Parathyroid adenoma (tissue), 2 donors: ENCODE data around the gene SCIMP.

Source experiments
- H2AFZ ChIP-seq: fragments of 300-600 bp; sonication (generic); one replicate; pipeline ENCODE4 v1.7.0; 2017; ENCODE audit warnings: antibody characterized with exemption, mild to moderate bottlenecking
- H3K27ac ChIP-seq: fragments of 300-600 bp; sonication (generic); one replicate; pipeline ENCODE4 v1.7.0; 2017
- H3K27me3 ChIP-seq: fragments of 300-600 bp; sonication (generic); one replicate; pipeline ENCODE4 v1.7.0; 2017; ENCODE audit warnings: low read length; ENCODE audit not compliant: control insufficient read depth, insufficient read depth
- H3K36me3 ChIP-seq: fragments of 300-600 bp; sonication (generic); one replicate; pipeline ENCODE4 v1.7.0; 2017; ENCODE audit warnings: low read length; ENCODE audit not compliant: control insufficient read depth, insufficient read depth
- H3K4me1 ChIP-seq: fragments of 300-600 bp; sonication (generic); one replicate; pipeline ENCODE4 v1.7.0; 2017; ENCODE audit warnings: control low read depth
- H3K4me2 ChIP-seq: fragments of 300-600 bp; sonication (generic); one replicate; pipeline ENCODE4 v1.7.0; 2017; ENCODE audit warnings: low read length
- H3K4me3 ChIP-seq: fragments of 300-600 bp; sonication (generic); one replicate; pipeline ENCODE4 v1.7.0; 2017; ENCODE audit warnings: low read depth, low read length
- H3K79me2 ChIP-seq: fragments of 300-600 bp; sonication (generic); one replicate; pipeline ENCODE4 v1.7.0; 2017; ENCODE audit warnings: control low read depth
- H3K9ac ChIP-seq: fragments of 300-600 bp; sonication (generic); one replicate; pipeline ENCODE4 v1.7.0; 2017; ENCODE audit warnings: mild to moderate bottlenecking
- H3K9me3 ChIP-seq: fragments of 300-600 bp; sonication (generic); one replicate; pipeline ENCODE4 v1.7.0; 2017; ENCODE audit warnings: low read length; ENCODE audit not compliant: control insufficient read depth
- TF ChIP-seq, protein P1 (sequence below): fragments of 300-600 bp; sonication (generic); IDR thresholded peaks from one replicate; pipeline ENCODE4 v1.7.0; 2017; ENCODE audit warnings: antibody characterized with exemption, mild to moderate bottlenecking
- donor health status: primary hyperparathyroidism.

SCIMP gene

DNA sequence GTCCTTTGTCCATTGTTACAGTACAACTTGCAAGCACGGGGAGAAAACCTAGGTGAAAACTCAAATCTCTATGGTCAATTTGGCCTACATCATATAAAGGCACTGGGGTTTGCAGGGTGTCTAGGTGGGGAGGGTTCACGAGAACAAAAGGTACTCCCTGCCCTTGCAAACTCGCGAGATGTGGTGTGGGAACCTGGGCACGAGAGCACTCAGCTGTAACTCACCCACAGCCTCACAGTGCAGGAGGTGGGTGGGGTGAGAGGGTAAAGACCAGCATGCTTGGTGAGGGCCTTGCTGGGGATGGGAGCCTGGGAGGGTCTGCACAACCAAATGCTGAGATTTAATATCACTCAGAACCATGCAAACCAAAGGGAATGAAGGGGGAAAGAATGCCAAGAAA, 24.6 kb downstream of the SCIMP start:
- Histone ChIP-seq H3K27ac (no peak overlapping the region), H3K4me1 (no peaks in the 10 kb centered on the region)
- TF ChIP-seq, protein P1, sequence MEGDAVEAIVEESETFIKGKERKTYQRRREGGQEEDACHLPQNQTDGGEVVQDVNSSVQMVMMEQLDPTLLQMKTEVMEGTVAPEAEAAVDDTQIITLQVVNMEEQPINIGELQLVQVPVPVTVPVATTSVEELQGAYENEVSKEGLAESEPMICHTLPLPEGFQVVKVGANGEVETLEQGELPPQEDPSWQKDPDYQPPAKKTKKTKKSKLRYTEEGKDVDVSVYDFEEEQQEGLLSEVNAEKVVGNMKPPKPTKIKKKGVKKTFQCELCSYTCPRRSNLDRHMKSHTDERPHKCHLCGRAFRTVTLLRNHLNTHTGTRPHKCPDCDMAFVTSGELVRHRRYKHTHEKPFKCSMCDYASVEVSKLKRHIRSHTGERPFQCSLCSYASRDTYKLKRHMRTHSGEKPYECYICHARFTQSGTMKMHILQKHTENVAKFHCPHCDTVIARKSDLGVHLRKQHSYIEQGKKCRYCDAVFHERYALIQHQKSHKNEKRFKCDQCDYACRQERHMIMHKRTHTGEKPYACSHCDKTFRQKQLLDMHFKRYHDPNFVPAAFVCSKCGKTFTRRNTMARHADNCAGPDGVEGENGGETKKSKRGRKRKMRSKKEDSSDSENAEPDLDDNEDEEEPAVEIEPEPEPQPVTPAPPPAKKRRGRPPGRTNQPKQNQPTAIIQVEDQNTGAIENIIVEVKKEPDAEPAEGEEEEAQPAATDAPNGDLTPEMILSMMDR = no peak

GRCh38 chr17:5209396-5209795, 25.3 kb downstream of the SCIMP start:
- Histone ChIP-seq H3K27me3 (no peaks in the 10 kb centered on the region), H3K4me3 (no peak overlapping the region), H3K4me1 (no peaks in the 10 kb centered on the region), H3K27ac (no peak overlapping the region), H2AFZ (no peak overlapping the region), H3K9ac (no peak overlapping the region), H3K36me3 (no peaks in the 10 kb centered on the region), H3K9me3 (no peaks in the 10 kb centered on the region), H3K4me2 (no peak overlapping the region), H3K79me2 (peaks cover 11% of the 10 kb centered on the region)
- TF ChIP-seq, protein P1 = no peak

More for the DNA sequence above, 24.6 kb downstream of the SCIMP start:
- Histone ChIP-seq H3K79me2 (peaks cover 10% of the 10 kb centered on the region), H3K9me3 (no peaks in the 10 kb centered on the region), H3K4me3 (no peak overlapping the region), H3K27me3 (no peaks in the 10 kb centered on the region), H3K36me3 (no peaks in the 10 kb centered on the region), H3K4me2 (no peak overlapping the region), H3K9ac (no peak overlapping the region), H2AFZ (no peak overlapping the region)

GRCh38 chr17:5203908-5204294, 30.8 kb downstream of the SCIMP start:
- no peaks in the 10 kb centered on the region for H3K4me1 ChIP-seq
- TF ChIP-seq, protein P1 = no peak
- no peak overlapping the region for H3K27ac ChIP-seq
- no peaks in the 10 kb centered on the region for H3K27me3 ChIP-seq
- H3K4me3 ChIP-seq = no peak overlapping the region
- H3K4me2 ChIP-seq = no peak overlapping the region
- H3K9ac ChIP-seq = no peak overlapping the region
- peaks cover 30% of the 10 kb centered on the region for H3K79me2 ChIP-seq
- no peaks in the 10 kb centered on the region for H3K9me3 ChIP-seq
- no peaks in the 10 kb centered on the region for H3K36me3 ChIP-seq
- no peak overlapping the region for H2AFZ ChIP-seq

GRCh38 chr17:5203178-5203907, 31.3 kb downstream of the SCIMP start:
- no peaks in the 10 kb centered on the region for H3K36me3 ChIP-seq
- H3K27me3 ChIP-seq = no peaks in the 10 kb centered on the region
- no peak overlapping the region for H3K9ac ChIP-seq
- no peak overlapping the region for H2AFZ ChIP-seq
- TF ChIP-seq, protein P1 = no peak
- H3K4me2 ChIP-seq = no peak overlapping the region
- H3K9me3 ChIP-seq = no peaks in the 10 kb centered on the region
- H3K4me3 ChIP-seq = no peak overlapping the region
- H3K27ac ChIP-seq = no peak overlapping the region
- H3K79me2 ChIP-seq = peaks cover 36% of the 10 kb centered on the region
- H3K4me1 ChIP-seq = no peaks in the 10 kb centered on the region

DNA sequence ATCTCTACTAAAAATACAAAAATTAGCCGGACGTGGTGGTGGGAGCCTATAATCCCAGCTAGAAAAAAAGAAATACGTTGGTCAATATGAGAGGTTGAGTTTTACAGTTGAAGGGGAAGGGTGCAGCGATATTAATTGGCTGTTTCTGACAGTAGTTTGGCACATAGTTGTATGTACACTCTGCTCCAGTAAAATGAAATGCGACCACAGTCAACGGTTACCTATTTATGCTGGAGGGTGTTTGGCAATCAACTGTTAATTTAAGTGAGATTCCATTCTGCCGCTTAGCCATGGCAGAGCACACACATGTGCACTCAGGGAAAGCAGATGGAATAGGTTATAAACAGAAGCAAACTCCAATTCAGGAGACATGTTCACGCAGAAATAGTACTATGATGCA, 33.6 kb downstream of the SCIMP start:
- Histone ChIP-seq H3K4me2 (no peak overlapping the region), H3K9ac (no peak overlapping the region), H3K36me3 (no peaks in the 10 kb centered on the region), H3K4me1 (no peaks in the 10 kb centered on the region), H3K27me3 (no peaks in the 10 kb centered on the region), H3K27ac (no peak overlapping the region), H3K9me3 (no peaks in the 10 kb centered on the region), H3K4me3 (no peak overlapping the region), H3K79me2 (peaks cover 36% of the 10 kb centered on the region), H2AFZ (no peak overlapping the region)
- TF ChIP-seq, protein P1 = no peak
